NCI-H82 treated with DMSO at 0.1 percent for 48 hours (cell line): ENCODE results near the gene HDHD5.
A peak's percentile ranks its signal among the peaks of the same experiment; 100 is the strongest.
"Not testable (repeated sequence)": the region's sequence is repeated elsewhere in the genome, so short reads cannot be mapped to it uniquely, and the experiment has no call there.

ENCODE experiments used
- DNase-seq: peaks from one replicate; lab custom pipeline; 2025; ENCODE audit not compliant: unreplicated experiment; lab: John Stamatoyannopoulos, UW

Gene HDHD5

GRCh38 chr22:17157714-17158113 lies 1.4 kb downstream of the HDHD5 start:
- DNase-seq: no peak

GRCh38 chr22:17155941-17156340 lies 3.1 kb downstream of the HDHD5 start:
- DNase-seq: no peak

- no peak for DNase-seq
Measured at GRCh38 chr22:17152971-17153370, 6.1 kb downstream of the HDHD5 start.

DNA sequence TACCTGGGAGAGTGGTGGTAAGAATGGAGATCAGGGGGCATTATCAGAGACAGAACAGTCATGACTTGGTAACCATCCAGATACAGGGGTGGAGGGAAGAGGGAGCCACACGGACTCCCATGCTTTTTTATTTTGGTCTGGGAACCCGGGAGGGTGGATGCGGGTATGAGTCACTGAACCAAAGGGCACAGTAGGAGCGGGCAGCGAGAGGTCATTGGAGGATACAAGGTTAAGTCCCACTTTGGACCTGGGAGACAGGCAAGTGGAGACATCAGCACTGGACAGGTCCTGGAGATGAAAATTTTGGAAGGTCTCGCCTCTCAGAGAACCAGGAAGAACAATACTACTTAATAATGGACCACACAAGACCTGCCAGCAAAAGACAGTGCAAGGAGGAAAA lies 6.7 kb downstream of the HDHD5 start:
- DNase-seq: no peak

DNA sequence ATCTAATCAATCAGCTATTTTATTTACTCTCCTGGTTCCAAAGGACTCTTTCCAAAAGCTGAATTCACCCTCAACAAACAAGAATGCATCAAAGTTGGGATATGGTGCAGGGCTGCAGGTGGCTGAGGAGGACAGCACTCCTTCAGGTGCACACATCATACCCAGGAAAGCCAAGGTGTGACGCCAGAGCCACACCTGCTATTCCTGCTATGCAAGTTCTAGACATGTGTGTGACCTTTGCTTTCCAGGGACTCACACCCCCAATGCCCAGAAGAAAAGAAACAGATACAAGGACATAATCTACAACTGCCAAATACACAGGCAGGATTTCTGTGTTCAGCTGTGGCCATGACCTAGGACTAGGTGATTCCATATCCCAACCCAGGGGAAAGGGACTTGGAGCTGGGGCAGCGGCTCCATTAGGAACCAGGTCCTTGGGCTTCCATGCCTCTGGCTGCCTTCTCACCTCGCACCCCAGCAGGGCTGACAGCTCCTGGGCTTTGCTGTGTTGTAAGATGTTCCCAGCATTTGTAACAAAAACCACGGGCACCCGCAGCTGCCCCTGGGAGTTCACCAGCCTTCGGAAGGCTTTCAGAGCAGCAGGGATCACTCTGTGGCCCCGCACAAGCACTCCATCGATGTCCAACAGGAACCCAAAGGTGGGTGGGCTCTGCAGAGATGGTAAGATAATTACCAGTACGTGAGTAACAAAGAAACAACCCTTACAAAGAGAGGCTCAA lies 9.8 kb downstream of the HDHD5 start:
- no peak for DNase-seq

- not testable (repeated sequence) for DNase-seq
Measured at GRCh38 chr22:17147458-17147857, 11.6 kb downstream of the HDHD5 start.

- DNase-seq: no peak
Measured at GRCh38 chr22:17145021-17145680, 13.9 kb downstream of the HDHD5 start.

- no peak for DNase-seq
Measured at GRCh38 chr22:17143826-17144225, 15.3 kb downstream of the HDHD5 start.

DNA sequence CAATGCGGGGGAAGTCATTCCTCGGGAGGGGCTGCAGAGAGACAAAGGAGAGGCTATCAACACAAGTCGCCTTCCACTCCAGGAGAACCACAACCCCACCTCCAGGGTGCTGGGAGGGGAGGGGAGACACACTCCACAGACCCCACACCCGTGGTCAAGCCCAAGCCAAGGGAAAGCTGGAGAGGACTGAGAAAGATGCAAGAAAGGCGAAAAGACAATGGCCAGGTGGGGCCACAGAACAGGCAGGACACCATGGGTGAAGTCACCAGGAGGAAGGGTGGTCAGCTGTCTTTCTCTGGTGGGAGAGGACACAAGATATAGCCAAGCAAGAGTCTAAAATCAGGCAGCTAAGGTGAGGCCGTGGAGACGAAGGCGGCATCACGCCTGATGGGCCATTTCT lies 16.0 kb downstream of the HDHD5 start:
- no peak for DNase-seq

DNA sequence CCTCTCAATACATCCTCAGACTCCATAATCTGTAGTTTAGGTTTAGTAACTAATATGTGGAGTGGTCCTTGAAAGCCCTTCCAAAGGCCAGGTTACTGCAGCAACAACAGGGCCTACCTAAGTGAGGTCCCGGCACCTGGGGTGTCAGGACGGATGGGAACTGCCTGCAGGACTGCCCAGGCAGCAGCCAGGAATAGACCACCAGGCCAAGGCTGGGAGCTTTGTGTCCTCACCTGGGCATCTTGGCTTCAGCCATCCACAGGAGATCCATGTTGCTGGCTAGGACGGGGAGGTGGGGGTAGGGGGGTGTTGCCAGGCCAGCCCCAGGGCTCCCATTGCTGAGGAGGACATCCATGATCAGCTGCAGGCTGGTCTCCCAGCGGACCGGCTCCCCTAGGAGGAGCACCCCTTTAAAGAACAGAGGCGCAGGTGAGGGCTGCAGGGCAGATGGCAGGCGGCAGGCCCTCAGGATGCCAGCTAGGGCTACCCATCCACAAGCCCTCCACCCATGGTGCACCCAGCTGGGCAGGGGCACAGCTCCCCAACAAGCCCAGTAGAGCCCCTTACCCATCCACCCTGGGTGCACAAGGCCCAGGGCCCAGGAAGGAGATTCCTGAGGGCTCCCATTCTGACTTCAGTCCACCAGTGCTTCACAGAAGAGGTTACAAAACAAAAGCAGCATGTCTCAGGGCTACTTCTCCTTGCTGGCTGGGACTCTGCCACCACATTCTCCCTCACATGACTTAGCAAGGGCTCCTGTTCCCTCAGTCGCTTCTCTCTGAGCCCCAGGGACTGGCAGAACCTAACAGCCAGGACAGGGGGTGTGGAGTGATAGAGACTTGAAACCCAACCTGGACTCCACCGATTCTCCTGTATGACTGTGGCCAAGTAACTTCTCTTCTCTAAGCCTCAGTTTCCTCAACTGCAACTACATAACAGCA lies 18.0 kb downstream of the HDHD5 start:
- no peak for DNase-seq

- DNase-seq: no peak
Measured at GRCh38 chr22:17140022-17140421, 19.1 kb downstream of the HDHD5 start.

DNA sequence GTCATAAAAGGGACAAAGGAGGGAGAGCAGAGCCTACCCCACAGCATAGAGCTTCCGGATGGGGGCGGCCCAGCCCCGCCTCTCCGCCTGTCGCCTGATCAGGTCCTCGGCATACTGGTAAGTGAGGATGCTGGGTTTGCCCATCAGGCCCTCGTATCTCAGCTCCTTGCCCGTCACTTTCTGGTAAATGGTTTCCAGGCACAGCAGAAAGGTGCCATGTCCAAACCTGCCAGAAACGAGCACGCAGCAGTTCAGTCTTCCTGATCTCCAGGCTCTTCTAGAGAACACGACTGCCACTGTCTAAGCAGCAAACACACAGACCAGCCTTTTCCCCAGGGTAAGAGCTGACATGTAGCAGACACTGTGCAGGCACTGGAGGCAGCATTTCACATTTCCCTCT lies 20.6 kb downstream of the HDHD5 start:
- no peak for DNase-seq

GRCh38 chr22:17137861-17138425 lies 21.1 kb downstream of the HDHD5 start:
- no peak for DNase-seq

GRCh38 chr22:17137170-17137569 lies 21.9 kb downstream of the HDHD5 start:
- no peak for DNase-seq

DNA sequence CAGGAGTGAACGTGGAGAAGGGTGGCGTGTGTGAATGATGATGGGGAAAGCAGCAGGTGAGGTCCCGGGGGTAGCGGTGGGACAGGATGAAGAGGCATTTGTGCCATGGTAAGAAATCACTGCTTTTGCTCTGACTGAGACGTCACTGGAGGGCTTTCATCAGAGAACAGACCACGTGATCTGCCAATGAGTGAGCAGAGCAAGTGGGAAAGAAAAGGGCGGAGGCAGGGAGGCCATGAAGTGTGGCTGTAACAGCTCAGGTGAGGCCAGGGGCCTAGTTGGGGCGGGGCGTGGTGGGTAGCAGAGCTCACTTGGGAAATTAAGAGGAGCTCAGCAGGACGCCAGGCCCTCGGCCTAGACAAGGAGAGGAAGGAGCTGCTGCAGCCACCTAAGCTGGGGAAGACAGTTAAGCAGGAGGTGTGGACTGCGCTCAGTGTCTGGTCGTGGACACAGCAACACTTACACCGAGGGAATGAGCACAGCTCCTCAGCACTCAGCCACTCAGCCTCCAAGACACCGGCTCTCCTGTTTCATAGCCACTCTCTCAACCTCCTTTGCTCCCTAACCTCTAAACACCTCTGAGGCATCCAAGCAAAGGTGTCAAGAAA lies 23.8 kb downstream of the HDHD5 start:
- no peak for DNase-seq

DNA sequence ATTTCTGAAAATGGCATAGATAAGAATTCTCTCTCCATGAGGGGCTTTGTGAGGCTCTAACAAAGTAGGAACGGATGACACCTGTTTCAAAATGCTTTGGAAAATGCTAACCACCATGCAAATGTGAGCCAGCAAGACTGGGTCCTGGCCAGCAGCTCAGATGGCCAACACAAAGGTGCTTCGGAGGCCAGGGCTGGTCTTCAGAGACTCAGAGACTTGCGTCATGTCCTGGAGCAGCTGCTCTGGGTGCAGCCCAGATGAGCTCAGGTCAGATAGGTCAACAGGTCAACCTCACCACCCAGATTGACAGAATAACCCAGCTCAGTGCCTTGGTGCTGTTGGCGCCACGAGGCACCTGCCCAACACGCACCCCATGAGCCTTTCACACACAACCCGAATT lies 25.9 kb downstream of the HDHD5 start:
- DNase-seq: no peak

- DNase-seq: no peak
Measured at GRCh38 chr22:17132112-17132511, 27.0 kb downstream of the HDHD5 start.

GRCh38 chr22:17131686-17132085 lies 27.4 kb downstream of the HDHD5 start:
- DNase-seq: no peak

DNA sequence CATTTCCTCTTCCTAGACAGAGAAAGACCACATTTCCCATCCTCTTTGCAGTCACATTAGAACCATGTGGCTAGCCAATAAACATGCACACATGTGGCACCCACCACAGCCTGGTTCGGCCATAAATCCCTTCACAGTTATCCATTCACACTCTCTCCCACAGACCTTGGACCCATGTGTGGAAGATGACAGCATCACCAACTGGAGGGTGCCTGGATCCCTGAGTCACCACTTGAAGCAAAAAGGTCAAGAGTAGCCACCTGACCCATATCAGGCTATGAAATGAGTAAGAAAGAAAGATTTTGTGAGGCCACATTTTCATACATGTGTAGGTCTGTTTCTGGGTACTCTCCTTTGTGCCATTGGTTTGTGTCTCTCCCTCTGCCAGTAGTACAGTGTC lies 28.9 kb downstream of the HDHD5 start:
- DNase-seq: no peak

DNA sequence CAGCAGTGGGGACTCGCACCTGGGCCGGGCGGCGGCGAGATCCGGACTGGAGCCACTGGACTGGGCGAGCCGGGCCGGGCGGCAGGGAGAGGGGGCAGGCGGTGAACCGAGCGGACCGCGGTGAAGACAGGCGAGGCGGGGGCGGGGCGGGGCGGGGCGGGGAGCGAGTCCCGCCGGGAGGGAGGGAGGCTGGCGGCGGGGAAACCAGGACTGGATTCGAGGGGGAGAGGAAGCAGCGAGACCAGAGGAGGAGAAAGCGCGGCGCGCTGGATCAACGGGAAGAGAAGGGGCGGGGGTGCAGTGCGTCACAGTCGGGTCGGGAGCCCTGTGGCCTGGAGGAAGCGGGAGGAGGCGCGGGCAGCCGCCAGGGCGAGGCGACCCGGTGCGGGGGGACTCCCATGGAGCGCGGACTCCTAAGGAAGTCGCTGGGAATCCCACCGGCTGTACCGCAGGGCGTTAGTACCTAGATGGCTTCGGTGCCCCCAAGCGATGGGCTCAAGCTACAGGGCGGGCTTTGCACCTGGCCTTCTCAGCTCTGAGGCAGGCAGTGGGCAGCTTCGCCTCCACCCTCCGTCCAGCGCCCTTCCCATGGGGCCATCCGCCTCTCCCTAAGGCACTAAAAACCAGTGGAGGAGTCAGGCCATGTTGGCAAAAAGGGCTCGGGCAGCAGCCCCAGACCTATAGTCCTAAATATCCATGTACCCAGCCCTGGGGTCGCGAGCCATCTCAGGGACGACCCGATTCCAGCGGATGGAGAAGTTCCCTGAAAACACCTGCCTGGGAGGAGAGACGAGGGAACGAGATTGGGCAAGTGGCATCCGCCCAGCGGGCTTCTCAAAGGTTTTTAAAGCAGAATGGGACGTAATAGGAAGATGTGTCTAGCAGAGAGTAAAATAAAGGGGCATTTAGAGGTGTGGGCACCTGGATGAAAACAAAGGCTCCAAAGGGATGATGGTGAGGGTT lies 37.6 kb downstream of the HDHD5 start, which contains the start of gene TMEM121B:
Gene TMEM121B, minus strand, starts transcription at position 128 of the 963 bp plus-strand sequence. CDS start 233 bp downstream, outside the sequence.
- peak; percentile 12 for DNase-seq
